HG02610 (cell line): ENCODE data around the gene FAM217B.
A peak's percentile ranks its signal among the peaks of the same experiment; 100 is the strongest.

ENCODE experiments used
- ATAC-seq: cut with Tn5 transposase; IDR thresholded peaks from one replicate; pipeline ENCODE4 v1.9.1; 2021; ENCODE audit warnings: mild to moderate bottlenecking, moderate library complexity; ENCODE audit not compliant: unreplicated experiment

FAM217B gene, protein sequence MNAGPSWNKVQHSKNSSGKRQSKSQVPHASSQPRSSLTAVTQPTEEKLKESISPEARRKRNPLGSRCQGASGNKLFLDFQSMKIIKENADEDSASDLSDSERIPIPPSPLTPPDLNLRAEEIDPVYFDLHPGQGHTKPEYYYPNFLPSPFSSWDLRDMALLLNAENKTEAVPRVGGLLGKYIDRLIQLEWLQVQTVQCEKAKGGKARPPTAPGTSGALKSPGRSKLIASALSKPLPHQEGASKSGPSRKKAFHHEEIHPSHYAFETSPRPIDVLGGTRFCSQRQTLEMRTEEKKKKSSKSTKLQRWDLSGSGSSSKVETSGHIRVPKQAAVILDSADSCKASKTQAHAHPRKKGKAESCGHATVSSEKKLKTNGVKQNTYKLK

DNA sequence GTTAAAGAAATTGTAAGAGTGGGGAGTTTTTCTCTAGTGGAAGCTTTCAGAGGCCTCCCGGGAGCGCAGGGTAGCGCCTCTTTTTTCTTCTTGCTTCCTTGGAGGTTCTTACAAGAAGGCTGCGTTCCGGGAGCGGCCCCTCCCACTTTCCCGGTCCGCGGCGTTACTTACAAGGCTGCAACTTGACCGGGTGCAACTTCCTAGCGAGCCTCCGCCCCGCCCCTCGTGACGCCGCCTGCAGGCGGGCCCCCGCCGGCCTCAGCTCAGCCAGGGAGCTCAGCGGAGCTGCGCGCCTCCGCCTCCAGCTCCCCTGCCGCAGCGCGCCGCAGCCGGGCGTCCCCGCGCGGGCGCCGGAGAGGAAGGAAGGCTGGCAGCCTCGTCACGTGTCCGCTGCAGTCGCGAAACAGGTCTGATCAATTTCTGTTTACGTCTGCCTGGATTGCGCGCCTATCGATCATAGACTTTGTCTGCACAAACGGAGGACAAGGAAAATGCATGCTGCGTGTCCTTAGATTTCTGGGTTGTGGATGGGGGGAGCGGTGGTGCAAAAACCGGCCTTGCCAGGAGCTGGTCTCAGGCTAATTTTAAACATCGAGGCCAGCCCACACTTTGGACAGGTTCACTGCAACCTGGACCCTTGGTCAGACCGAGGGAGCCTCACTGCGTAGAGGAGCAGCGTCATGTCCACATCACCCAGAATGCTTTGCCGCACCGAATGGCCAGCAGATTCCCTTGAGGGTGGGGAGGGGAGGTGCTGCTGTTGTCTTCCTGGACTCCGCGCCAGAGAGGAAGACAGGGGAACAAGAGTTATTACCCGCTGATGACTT is at the start of gene FAM217B, which contains the start of gene PPP1R3D:
TSS of gene FAM217B (plus strand) at position 261 of the 827 bp plus-strand sequence. CDS start 3,555 bp downstream, outside the sequence.
TSS of gene PPP1R3D (minus strand) at position 177 of the 827 bp plus-strand sequence. CDS start 374 bp downstream, outside the sequence.
- peak; percentile 93 for ATAC-seq

DNA sequence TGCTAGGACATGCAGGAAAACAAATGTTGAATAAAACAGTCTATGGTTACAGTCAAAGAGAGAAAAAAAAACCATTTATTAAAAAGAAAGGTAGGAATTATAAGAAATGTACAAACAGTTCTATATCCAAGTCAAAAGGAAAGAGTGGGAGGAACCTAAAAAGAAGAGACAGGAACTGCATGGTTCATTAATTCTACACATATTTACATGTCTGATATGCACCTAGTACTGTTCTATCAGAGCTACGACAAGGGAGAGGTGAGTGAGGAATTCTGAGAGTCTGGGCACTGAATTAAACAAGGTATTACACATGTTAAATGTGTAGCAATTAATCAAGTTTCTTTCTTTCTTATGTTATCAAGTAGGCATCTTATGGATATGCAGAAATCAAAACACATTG is 48.6 kb upstream of the FAM217B start:
- ATAC-seq, result no peak

DNA sequence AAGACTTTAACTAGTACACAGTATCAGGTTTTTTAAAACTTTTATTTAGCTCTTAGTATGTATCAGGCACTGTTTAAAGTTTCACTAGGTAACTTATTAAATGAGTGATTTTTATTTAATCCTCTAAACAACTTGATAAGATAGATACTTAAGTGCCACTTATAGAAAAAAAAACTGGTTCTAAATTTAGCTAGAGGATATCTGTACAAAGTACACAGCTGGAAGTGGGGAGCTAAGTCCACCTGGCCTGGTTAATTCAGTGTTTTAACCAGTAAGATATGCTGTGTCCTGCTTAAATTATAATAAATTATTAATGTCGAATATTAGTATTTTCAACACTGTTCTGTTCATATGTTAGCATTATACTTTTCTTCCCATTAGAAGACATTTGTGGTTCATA is 44.3 kb upstream of the FAM217B start:
- no peak for ATAC-seq

DNA sequence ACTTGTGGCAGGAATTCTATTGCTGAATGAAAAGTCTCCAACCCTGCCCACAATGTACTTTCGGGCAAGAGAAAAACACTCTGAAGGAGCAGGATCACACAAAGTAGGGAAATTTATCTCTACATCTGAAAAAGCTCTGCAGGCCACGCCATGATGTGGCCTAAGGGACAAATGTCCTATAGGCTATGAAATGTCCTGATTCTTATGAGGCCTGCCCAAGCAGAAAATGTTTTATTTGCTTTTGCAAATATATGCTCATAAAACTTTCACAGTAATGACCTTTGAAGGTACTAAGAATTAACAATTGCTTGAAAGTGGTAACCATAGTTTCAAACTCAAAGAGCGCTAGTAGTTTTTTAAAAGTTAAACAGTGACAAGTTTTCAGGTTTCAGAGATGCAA is 37.7 kb upstream of the FAM217B start:
- ATAC-seq, result no peak

DNA sequence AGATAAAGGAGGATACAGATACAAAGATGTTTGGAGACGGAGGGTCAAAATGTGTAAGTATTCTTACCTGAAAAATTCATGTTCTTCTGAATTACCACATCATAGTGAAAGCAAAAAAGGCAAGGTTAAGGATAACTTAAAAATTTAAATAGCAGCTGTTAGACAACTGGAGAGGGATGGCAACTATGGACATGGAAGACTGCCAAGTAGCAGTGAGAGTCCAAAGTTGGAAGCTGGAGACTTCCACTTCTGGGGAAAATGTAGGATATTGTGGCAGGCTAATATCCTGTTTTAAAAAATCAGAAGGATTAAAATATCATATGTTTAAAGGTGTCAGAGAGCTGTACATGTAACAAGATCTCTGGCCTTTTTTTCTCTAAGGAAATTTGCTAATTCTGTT is 36.6 kb upstream of the FAM217B start:
- ATAC-seq, result no peak

DNA sequence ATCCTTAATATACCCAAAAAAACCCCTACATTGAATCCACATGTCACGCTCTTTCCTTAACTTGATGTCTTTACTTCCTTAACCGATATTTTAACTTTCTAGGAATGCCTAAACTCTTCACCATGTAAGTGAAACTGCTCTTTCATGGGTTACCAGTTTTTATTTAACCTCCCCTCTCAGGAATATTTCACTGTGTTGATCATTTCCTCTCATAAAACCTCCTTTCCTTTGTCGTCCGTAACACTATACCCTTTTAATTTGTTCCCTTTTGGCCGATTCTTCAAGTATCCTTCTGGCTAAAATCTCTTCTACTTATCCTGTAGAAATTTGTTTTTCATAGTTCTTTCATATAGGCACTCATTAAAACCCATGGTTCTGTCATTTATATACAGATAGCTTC is 31.3 kb upstream of the FAM217B start:
- no peak for ATAC-seq

DNA sequence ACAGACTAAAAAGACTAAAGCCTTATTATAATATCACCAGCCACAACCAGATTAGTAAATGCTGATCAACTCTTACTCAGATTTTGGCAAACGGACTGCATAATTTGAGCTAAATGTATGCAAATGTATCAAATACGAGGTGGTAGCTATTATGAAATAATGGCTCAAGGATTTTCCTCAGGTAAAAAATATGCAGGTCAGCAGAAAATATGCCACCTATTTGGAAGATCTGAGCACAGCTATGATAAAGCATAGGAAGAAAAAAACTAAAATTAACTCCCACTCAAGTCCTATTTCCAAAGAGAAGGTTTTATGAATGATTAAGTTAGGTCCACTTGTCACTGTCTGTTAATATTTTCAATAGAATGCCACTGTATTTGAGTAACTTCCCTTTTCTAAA is 29.1 kb upstream of the FAM217B start:
- ATAC-seq, result no peak

DNA sequence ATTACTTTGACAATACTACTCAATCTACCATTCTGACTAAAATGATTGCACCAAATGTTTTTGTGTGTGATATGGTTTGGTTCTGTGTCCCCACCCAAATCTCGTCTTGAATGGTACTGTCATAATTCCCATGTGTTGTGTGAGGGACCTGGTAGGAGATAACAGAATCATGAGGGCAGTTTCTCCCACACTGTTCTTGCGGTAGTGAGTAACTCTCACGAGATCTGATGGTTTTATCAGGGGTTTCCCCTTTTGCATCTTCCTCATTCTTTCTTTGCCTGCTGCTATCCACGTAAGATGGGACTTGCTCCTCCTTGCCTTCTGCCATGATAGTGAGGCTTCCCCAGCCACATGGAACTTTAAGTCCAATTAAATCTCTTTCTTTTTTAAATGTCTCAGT is 27.6 kb upstream of the FAM217B start:
- ATAC-seq, result no peak

DNA sequence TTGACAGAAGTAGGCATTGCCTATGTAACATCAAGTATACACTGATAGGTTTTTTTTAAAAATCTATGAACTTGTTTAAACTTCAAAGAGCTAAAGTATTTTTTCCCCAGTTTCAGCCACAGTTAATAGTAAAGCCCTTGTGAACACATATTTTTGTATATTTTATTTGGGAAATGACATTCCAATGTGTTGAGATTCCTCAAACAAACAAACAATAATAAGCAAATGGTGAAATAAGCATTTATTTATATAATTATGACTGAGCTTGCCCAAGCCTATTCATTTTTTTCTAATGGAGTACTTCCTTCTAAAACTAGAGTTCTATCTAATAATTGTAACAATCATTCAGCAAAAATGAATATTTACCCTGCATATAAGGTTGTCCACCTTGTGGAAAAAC is 19.2 kb upstream of the FAM217B start:
- no peak for ATAC-seq

DNA sequence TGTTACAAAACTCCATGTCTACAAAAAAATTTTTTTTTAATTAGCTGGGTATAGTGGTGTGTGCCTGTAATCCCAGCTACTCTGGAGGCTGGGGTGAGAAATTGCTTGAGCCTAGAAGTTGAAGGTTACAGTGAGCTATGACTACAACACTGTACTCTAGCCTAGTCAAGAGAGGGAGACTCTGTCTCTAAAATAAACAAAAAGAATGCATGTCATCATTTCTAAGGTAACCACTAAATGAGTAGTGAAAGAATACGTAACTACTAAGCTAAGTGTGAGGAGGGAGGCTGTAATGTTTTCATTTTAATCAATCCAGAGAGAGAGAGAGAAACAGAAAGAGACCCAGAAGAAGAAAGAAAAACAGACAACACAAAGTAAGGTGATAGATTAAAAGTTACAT is 16.7 kb upstream of the FAM217B start:
- no peak for ATAC-seq

DNA sequence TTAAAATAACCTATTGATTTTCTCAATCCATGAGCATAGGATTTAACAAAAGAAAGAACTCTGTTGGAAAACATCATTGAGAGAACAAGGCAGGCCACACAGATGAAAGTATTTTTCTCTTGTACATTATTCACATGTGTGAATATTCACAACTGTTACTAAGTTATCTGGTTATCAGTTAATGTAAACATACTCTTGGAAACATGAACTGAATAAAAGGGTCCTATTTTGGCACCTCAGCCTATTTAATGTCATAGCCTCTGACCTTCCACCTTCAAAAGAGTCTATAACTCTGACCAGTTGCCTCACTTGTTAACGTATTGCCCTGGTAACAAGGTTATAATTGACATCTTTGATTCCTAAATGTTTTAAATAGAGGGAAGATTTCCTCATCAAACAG is 14.8 kb upstream of the FAM217B start:
- ATAC-seq, result no peak

DNA sequence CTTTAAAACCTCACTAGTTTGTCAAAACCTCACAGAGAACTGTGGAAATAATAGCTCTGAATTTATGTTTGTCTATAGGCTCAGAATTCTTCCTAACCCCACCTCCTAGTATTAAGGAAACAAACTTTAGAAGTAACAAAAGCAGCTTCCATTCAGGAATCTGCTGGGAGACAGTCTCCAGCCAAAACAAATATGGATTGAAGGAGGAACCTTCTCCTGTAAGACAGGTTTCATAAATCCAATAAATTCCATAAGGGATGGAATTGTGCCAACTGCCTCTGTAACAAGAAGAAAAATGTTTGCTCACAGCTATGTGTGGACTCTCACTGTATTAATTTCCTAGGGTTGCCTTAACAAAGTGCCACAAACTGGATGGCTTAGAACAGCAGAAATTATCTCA is 14.3 kb upstream of the FAM217B start:
- no peak for ATAC-seq

DNA sequence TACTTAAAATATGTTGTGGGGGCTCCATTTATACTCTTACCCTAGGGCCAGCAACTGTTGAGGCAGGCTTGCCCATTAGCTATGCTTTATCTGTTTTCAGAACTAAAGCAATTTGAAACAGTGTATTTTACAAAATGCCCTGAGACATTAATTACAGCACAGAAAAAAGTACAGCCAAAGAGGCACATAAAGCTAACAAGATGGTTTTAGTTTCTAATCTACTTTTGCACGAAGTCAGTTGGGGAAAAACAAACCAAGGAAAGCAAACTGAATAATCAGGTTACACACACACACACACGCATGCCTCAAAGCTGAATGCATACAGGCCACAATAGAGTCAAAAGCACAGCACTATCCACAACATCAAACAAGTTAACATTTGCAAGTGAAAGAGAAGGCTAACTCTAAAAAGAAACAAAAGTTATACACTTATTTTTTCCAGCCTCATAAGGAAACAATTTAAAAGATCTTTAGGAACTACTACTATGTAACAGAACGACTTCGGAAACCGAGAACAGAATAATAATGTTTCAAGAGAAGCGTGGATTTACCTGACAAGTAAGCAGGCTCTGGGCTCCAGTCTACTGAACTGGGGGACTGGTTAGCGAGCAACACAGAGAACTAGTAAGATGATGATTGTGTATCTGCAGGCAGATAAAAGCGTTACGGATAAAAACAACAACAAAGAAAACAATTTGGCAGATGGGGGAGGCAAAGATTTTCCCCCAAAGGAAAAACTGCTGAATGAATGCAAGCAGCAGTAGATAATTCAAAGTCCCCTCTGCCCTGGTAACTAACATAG is 8.5 kb upstream of the FAM217B start:
- no peak for ATAC-seq

DNA sequence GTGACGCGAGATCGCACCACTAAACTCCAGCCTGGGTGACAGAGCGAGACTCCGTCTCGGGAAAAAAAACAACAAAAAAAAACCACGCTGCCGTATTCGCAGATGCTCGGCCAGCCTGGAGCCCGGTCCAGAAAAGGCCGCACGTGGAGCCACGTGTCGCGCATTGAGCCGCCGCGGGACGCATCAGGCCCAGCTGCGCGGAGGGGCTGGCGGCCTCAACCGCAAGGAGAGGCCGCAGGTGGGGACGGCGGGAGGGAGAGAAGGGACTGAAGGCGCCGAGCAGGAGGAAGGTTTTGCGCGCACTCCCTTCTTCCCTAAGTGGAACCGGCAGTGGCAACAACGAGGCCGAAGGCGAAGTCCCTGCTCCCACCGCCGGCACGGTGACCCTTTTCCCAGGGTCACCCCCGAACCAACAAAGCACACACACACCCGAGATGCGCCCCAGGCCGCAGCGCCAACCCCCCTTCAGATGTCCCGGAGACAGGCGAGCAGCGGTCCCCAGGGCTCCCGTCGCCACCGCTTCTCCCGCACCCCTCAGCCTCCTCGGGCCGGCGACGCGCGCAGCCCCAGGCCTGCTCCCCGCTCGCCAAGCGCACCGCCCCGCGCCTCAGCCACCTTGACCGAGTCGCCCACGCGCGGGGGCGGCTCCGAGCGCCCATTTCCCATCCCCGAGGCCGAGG is 7.4 kb upstream of the FAM217B start:
- no peak for ATAC-seq

DNA sequence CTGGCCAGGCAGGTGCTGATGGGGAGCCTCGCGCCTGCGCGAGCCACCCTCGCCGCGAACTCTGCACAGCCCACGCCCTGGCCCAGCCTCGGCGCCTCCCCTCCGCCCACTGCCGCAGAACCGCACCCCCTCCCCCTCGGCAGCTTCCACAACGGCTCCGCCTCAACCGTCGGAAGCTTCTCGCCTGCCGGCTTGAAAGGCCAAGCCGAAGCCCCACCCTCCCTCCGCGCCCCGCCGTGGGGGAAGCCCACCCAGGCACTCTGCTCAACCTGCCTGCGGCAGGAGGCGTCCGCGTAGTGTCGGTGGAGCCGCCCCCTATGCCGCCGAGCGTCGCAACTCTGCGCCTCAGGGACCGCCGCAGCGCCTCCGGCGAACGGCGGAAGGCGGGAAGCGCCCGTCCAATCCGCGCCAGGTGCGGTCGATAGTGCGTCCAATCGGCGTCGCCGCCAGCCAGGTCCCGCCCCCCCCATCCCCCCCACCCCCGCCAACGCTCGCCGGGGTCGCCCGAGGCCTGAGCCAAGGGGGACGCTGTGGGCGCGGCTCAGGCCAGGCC is 6.8 kb upstream of the FAM217B start, which contains the start of gene SYCP2:
TSS of gene SYCP2 (minus strand) at position 342 of the 553 bp plus-strand sequence. CDS start 11,224 bp downstream, outside the sequence.
- no peak for ATAC-seq

DNA sequence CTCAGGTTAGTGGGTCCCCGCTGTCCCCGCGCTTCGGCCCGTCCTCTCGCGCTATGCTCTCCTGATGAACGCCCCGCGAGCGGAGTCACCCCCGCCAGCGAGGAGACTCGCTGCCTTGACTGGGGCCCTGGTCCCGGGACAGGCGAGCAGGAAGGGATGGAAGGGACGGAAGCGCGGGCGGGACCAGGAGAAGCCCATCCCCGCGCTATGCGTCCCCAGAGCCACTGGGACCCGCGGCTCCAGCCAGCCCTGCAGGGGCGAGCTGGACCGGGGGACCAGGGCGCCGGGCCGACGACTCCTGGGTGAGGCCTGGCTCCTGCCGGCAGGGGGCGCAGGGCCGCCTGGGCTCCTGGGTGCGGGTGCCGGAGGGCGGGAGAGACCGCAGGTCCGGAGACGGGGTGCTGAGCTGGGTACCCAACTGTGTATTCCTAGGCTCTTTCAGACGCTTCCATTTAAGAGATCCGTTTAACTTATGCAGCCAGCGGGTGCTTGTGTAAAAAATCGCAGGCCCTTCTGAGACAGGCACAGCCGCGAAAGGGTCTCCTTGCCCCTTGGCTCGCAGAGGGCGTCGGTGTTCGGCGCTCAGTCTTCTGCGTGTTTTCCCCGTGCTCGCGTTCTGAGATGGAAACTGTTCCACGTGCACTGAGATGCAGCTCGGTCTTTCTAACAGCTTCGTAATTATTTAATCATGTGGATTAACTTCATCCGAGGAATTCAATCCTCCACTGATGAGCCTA is 6.2 kb upstream of the FAM217B start:
- ATAC-seq, result peak; percentile 84

DNA sequence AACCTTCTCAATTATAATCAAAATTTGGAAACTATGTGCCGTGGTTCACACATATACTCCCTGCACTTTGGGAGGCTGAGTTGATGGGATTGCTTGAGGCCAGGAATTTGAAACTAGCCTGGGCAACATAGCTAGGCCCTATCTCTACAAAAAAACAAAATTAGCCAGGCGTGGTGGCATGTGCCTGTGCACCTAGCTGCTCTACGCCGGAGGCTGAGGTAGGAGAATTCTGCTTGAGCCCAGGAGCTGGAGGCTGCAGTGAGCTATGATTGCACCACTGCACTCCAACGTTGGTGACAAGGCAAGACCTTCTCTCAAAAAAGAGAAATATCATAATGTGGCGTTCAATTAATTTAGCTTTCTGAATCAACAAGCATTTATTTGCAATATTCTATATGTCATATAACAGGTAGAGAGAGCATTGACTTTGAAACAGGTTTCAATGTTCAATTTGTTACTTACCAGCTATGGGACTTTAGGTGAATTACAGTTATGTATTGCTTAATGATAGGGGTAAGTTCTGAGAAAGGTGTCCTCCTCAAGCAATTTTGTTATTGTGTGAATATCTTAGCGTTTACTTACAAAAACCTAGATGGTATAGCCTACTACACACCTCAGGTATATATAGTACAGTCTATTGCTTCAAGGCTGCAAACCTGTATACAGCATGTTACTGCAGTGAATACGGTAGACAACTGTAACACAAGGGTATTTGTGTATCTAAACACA is 4.6 kb upstream of the FAM217B start:
- ATAC-seq, result no peak

DNA sequence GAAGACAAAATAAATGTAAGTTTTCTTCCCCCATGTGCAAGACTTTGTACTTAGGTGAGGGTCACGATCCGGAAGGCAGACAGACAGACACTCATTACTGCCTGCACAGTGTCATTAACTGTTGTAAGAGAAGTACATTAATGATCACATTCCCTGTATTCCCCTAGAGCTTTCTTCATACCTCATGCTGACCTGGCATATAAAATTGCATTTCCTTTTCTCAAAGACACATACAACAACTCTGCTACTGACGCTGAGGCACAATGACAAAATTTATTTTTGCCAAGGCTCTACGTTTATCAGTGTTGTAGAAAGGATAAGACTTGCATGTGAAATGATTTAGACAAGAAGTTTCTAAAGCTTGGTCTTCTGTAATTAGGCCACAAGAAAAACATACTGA is 3.8 kb upstream of the FAM217B start:
- no peak for ATAC-seq

DNA sequence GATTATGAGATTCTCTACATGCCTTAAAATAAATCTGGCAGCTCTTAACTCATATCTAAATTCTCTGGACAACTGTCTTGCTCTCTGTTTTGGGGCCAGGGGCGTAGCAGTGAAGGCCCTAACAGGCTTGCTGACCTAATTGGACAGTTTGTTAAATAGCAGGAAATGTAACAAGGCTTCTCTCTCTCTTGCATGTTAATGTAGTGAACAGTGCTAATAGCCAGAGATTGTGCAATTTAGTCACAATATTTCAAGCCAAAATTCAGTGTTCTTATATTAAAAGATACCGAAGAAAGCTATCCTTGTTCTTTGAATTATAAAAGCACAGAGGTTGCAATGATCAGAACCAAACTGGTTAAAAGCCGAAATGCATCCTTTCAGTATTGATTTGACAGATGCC is 3.0 kb upstream of the FAM217B start:
- ATAC-seq, result no peak
